Loucy (cell line): ENCODE results near the gene ZNF423.

Experiments used
- CTCF ChIP-seq: fragments of 200-600 bp; sonication (generic); conservative IDR thresholded peaks from 2 replicates; pipeline ENCODE4 v1.5.1; 2014; ENCODE audit warnings: mild to moderate bottlenecking, antibody characterized with exemption, low read length
- EZH2phosphoT487 ChIP-seq: fragments of 200-600 bp; IDR thresholded peaks from 2 replicates; pipeline ENCODE4 v1.6.1; 2018; ENCODE audit warnings: antibody characterized with exemption, mild to moderate bottlenecking, moderate library complexity, borderline replicate concordance

GRCh38 chr16:49836218-49836617 lies 19.7 kb downstream of the ZNF423 start:
- TF ChIP-seq CTCF: no peak
- no peak for TF ChIP-seq EZH2phosphoT487
